K562 (cell line): ENCODE measurements around the gene SET. TPM values are rescaled to one million over a fixed set of nuclear protein-coding genes. Genes with fewer than 3 reads are reported as not detected.
A peak's percentile ranks its signal among the peaks of the same experiment; 100 is the strongest.

ENCODE experiments used
- ARID1B ChIP-seq: fragments of 450-650 bp; IDR thresholded peaks from 2 replicates; pipeline ENCODE4 v1.6.1; 2016; ENCODE audit warnings: antibody characterized with exemption, mild to moderate bottlenecking, inconsistent platforms
- CREBBP ChIP-seq: IDR thresholded peaks from one replicate; pipeline ENCODE4 v1.6.1; 2012; ENCODE audit warnings: low read depth, mild to moderate bottlenecking, control low read depth, inconsistent platforms, low read length
- DLX4 ChIP-seq: fragments of 250-450 bp; sonication (Bioruptor Pico); IDR thresholded peaks from 2 replicates; pipeline ENCODE4 v1.6.1; 2021; ENCODE audit warnings: mild to moderate bottlenecking
- DMBX1 ChIP-seq: fragments of 250-450 bp; sonication (Bioruptor Pico); IDR thresholded peaks from 2 replicates; pipeline ENCODE4 v1.8.0; 2022; ENCODE audit warnings: inconsistent platforms, mild to moderate bottlenecking, moderate library complexity, borderline replicate concordance
- ELK1 ChIP-seq: sonication (generic); formaldehyde crosslinking; IDR thresholded peaks from 2 replicates; pipeline ENCODE4 v1.8.1; 2022; ENCODE audit warnings: missing genetic modification reagents
- FIP1L1 ChIP-seq: fragments of 200-400 bp; formaldehyde crosslinking; IDR thresholded peaks from 2 replicates; pipeline ENCODE4 v1.6.1; 2018; ENCODE audit warnings: mild to moderate bottlenecking, low read depth, low read length; ENCODE audit not compliant: poor library complexity, severe bottlenecking
- FOXK2 ChIP-seq, 2 experiments: fragments of 450-650 bp; IDR thresholded peaks in 1 of 2; conservative IDR thresholded peaks in 1 of 2; 2 replicates each; pipeline ENCODE4 v1.6.1; 2016; ENCODE audit warnings: low read depth in 2 of 2, mild to moderate bottlenecking in 1 of 2
- FUS ChIP-seq: fragments of 200-400 bp; formaldehyde crosslinking; optimal IDR thresholded peaks from 2 replicates; pipeline ENCODE3; 2017; ENCODE audit warnings: low read depth, low read length
- HDAC6 ChIP-seq: IDR thresholded peaks from 2 replicates; pipeline ENCODE4 v1.6.1; 2012; ENCODE audit warnings: low read depth, mild to moderate bottlenecking, control low read depth, inconsistent platforms, low read length, moderate library complexity
- HOXB6 ChIP-seq: fragments of 250-450 bp; sonication (Bioruptor Pico); IDR thresholded peaks from 2 replicates; pipeline ENCODE4 v1.5.1; 2022; ENCODE audit warnings: mild to moderate bottlenecking, borderline replicate concordance
- HSF4 ChIP-seq: fragments of 250-450 bp; sonication (Bioruptor Pico); IDR thresholded peaks from 2 replicates; pipeline ENCODE4 v2.1.2; 2022; ENCODE audit warnings: mild to moderate bottlenecking, moderate library complexity, borderline replicate concordance
- MCM2 ChIP-seq: fragments of 450-650 bp; IDR thresholded peaks from 2 replicates; pipeline ENCODE4 v1.6.1; 2017; ENCODE audit warnings: low read depth, mild to moderate bottlenecking
- NCOR1 ChIP-seq: fragments of 450-650 bp; IDR thresholded peaks from 2 replicates; pipeline ENCODE4 v1.6.1; 2016; ENCODE audit warnings: mild to moderate bottlenecking, moderate library complexity
- NRF1 ChIP-seq, 2 experiments: fragments of 450-650 bp; IDR thresholded peaks in 1 of 2; conservative IDR thresholded peaks in 1 of 2; 2 replicates each; pipeline ENCODE4 v1.6.1; 2014; ENCODE audit warnings: mild to moderate bottlenecking in 2 of 2
- POLR2B ChIP-seq: fragments of 450-650 bp; IDR thresholded peaks from 2 replicates; pipeline ENCODE4 v1.6.1; 2018; ENCODE audit warnings: low read depth; ENCODE audit not compliant: partially characterized antibody
- PURB ChIP-seq: sonication (generic); formaldehyde crosslinking; IDR thresholded peaks from 2 replicates; pipeline ENCODE4 v1.9.0; 2021; ENCODE audit warnings: low read depth, mild to moderate bottlenecking, missing genetic modification reagents
- RNF219 ChIP-seq: fragments of 250-450 bp; sonication (Bioruptor Pico); IDR thresholded peaks from 2 replicates; pipeline ENCODE4 v1.5.0; 2022; ENCODE audit warnings: mild to moderate bottlenecking
- SMARCB1 ChIP-seq: IDR thresholded peaks from 2 replicates; pipeline ENCODE4 v1.6.1; 2011; ENCODE audit warnings: improper control_type of control experiment, low read depth; ENCODE audit not compliant: insufficient read length
- XRCC3 ChIP-seq: fragments of 450-650 bp; IDR thresholded peaks from 2 replicates; pipeline ENCODE4 v1.6.1; 2017; ENCODE audit warnings: mild to moderate bottlenecking, moderate library complexity
- ZFP30 ChIP-seq: fragments of 250-450 bp; sonication (Bioruptor Pico); IDR thresholded peaks from 2 replicates; pipeline ENCODE4 v1.8.0; 2022; ENCODE audit warnings: moderate library complexity, mild to moderate bottlenecking, inconsistent platforms, borderline replicate concordance
- ZNF212 ChIP-seq: fragments of 450-650 bp; formaldehyde crosslinking; IDR thresholded peaks from 2 replicates; pipeline ENCODE4 v1.4.0; 2020; ENCODE audit warnings: mild to moderate bottlenecking
- ZNF232 ChIP-seq: sonication (generic); formaldehyde crosslinking; IDR thresholded peaks from 2 replicates; pipeline ENCODE4 v1.8.0; 2022; ENCODE audit warnings: mild to moderate bottlenecking, missing genetic modification reagents
- ZNF79 ChIP-seq: fragments of 250-450 bp; sonication (Bioruptor Pico); IDR thresholded peaks from 2 replicates; pipeline ENCODE4 v1.4.0; 2020; ENCODE audit warnings: low read depth, mild to moderate bottlenecking, moderate library complexity
- ZSCAN32 ChIP-seq: fragments of 450-650 bp; formaldehyde crosslinking; IDR thresholded peaks from 2 replicates; pipeline ENCODE4 v1.4.0; 2020; ENCODE audit warnings: mild to moderate bottlenecking, moderate library complexity
- polyA plus RNA-seq, 8 experiments: library from polyadenylated mRNA; depleted of rRNA in 4 of 8; stranded (reverse) in 5 of 8; unstranded in 3 of 8; fragments of >200 nt; fragmentation: Nextera tagmentation in 2 of 8; fragmentation: Illumina TruSeq in 1 of 8; extraction: Ambion mirVana in 2 of 8; extraction: Trizol in 1 of 8; gene quantifications; 2 replicates each; pipeline versions ENCODE4 v1.2.1 to v1.2.3, GENCODE V29; 2011 to 2014; ENCODE audit warnings: inconsistent platforms in 1 of 8, missing spikeins in 1 of 8
- total RNA-seq, 7 experiments: library from RNA; depleted of rRNA in 6 of 7; stranded (reverse); fragments of >200 nt in 6 of 7; fragmentation: Illumina TruSeq in 2 of 7; extraction: Trizol in 2 of 7; gene quantifications; 2 replicates each; pipeline versions ENCODE4 v1.2.1 to v1.2.3, GENCODE V29; 2011 to 2021; ENCODE audit warnings: low replicate concordance in 1 of 7
- TF ChIP-seq, protein P1 (sequence below): fragments of 250-450 bp; sonication (Bioruptor Pico); IDR thresholded peaks from 2 replicates; pipeline ENCODE4 v1.8.0; 2021; ENCODE audit warnings: borderline replicate concordance, mild to moderate bottlenecking, moderate library complexity; ENCODE audit not compliant: poor library complexity, severe bottlenecking

The SET gene
- total and polyA plus RNA-seq, 9 of the 15 experiments (the other 6 are each of a cell fraction or from before 2014, with no cell fraction given) = 404 to 1,447 (median 907) TPM

- TF ChIP-seq CREBBP (no peak), DMBX1 (no peak), FIP1L1 (no peak), XRCC3 (no peak), FOXK2 (conservative IDR thresholded peaks at IDR 0.05 in 1 of 2, IDR thresholded peaks at IDR 0.05 in 1 of 2; ENCODE audit: low read depth in 2 of 2) (no peak), ZNF212 (no peak), HDAC6 (no peak), RNF219 (CRISPR knock-in tag) (no peak), ZNF79 (CRISPR knock-in tag) (no peak), DLX4 (CRISPR knock-in tag) (no peak), ZNF232 (no peak), HSF4 (CRISPR knock-in tag) (no peak), POLR2B (peak; percentile 41), ARID1B (no peak), SMARCB1 (no peak), NCOR1 (no peak), FUS (no peak), HOXB6 (CRISPR knock-in tag) (no peak), ELK1 (CRISPR knock-in tag) (no peak), ZFP30 (CRISPR knock-in tag) (no peak), PURB (CRISPR knock-in tag) (no peak), MCM2 (no peak), ZSCAN32 (no peak), NRF1 (conservative IDR thresholded peaks at IDR 0.05 in 1 of 2, IDR thresholded peaks at IDR 0.05 in 1 of 2) (no peak)
- TF ChIP-seq, protein P1, sequence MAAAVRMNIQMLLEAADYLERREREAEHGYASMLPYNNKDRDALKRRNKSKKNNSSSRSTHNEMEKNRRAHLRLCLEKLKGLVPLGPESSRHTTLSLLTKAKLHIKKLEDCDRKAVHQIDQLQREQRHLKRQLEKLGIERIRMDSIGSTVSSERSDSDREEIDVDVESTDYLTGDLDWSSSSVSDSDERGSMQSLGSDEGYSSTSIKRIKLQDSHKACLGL = peak; percentile 85
Measured at GRCh38 chr9:128689820-128690683, 1.0 kb downstream of the SET start (continued).
